Prostate gland (tissue), 2 donors: ENCODE results near the gene POLL. TPM values are rescaled to one million over a fixed set of nuclear protein-coding genes. Genes with fewer than 3 reads are reported as not detected.

Experiments
- DNase-seq: peaks from one replicate; pipeline ENCODE4 v3.0.0-alpha.2; 2019; ENCODE audit warnings: low spot score
- H3K27ac ChIP-seq, 2 donors: fragments of 200-600 bp; sonication (generic); 2 replicates each; pipeline ENCODE4 v1.5.1; 2017 to 2019
- H3K27me3 ChIP-seq: fragments of 200-600 bp; sonication (generic); replicated peaks from 2 replicates; pipeline ENCODE4 v1.5.1; 2019; ENCODE audit not compliant: insufficient read depth
- H3K36me3 ChIP-seq, 2 donors: fragments of 200-600 bp; sonication (generic); 1 replicate in 1 of 2; 2 replicates in 1 of 2; pipeline versions ENCODE4 v1.5.1 to v1.8.1; 2017 to 2019
- H3K4me1 ChIP-seq: fragments of 200-600 bp; sonication (generic); replicated peaks from 2 replicates; pipeline ENCODE4 v1.5.1; 2019
- H3K4me3 ChIP-seq, 2 donors: fragments of 200-600 bp; sonication (generic); 2 replicates each; pipeline ENCODE4 v1.5.1; 2017 to 2019
- H3K9me3 ChIP-seq: fragments of 200-600 bp; sonication (generic); 2 replicates; pipeline ENCODE4 v1.5.1; 2017
- CTCF ChIP-seq, 4 experiments: fragments of 200-600 bp in 2 of 4; fragments of 450-650 bp in 2 of 4; sonication (generic) in 2 of 4; IDR thresholded peaks; 1 replicate in 3 of 4; 2 replicates in 1 of 4; pipeline ENCODE4 v1.5.1; 2016 to 2019; ENCODE audit warnings: antibody characterized with exemption in 4 of 4, mild to moderate bottlenecking in 2 of 4, moderate library complexity in 2 of 4
- POLR2A ChIP-seq: fragments of 450-650 bp; IDR thresholded peaks from one replicate; pipeline ENCODE4 v1.6.1; 2016; ENCODE audit warnings: antibody characterized with exemption, mild to moderate bottlenecking
- POLR2AphosphoS5 ChIP-seq: sonication (generic); formaldehyde crosslinking; IDR thresholded peaks from one replicate; pipeline ENCODE4 v1.6.1; 2017; ENCODE audit warnings: antibody characterized with exemption
- WGBS: methylation state at CpG from one replicate; pipeline ENCODE4 v1.1.5; 2018; 5-methylcytosine and 5-hydroxymethylcytosine counted together
- intact Hi-C: fragments of 100-400 bp; cut with DNase I; formaldehyde crosslinking; loops from one replicate; pipeline ENCODE4 v1.14.2; 2022
- total RNA-seq, 2 donors: library from RNA; depleted of rRNA; stranded (reverse); fragments of >200 nt; gene quantifications; one replicate each; pipeline ENCODE4 v1.1.0, GENCODE V29; 2016

The POLL gene
- total RNA-seq, 2 donors from 2014 or later: 23.2 to 44.7 TPM

- DNase-seq: no peak
- Histone ChIP-seq H3K36me3 (no peaks in the 10 kb centered on the region), H3K4me1 (no peaks in the 10 kb centered on the region), H3K4me3 (no peak overlapping the region), H3K27me3 (no peaks in the 10 kb centered on the region), H3K27ac (no peak overlapping the region), H3K9me3 (no peaks in the 10 kb centered on the region)
- 83% methylated on average over 4 of the region's 4 CpGs for WGBS
- intact Hi-C loops: no loop called here
- TF ChIP-seq POLR2A (no peak), POLR2AphosphoS5 (no peak), CTCF (IDR thresholded peaks at IDR 0.05) (no peak)
These were observed 29.9 kb upstream of the POLL start for GRCh38 chr10:101617824-101618568.

GRCh38 chr10:101617102-101617823, 29.2 kb upstream of the POLL start:
- no peak overlapping the region for H3K27ac ChIP-seq

GRCh38 chr10:101616415-101617101, 28.5 kb upstream of the POLL start:
- 54% methylated on average over 9 of the region's 9 CpGs for WGBS

More at GRCh38 chr10:101617102-101617823, 29.2 kb upstream of the POLL start:
- DNase-seq: no peak
- 60% methylated on average over 8 of the region's 8 CpGs for WGBS
- no peaks in the 10 kb centered on the region for H3K27me3 ChIP-seq
- no peak overlapping the region for H3K4me3 ChIP-seq
- H3K9me3 ChIP-seq: no peaks in the 10 kb centered on the region
- H3K4me1 ChIP-seq: no peaks in the 10 kb centered on the region
- H3K36me3 ChIP-seq: no peaks in the 10 kb centered on the region
- intact Hi-C loops: no loop called here
- TF ChIP-seq POLR2A: no peak
- no peak for TF ChIP-seq POLR2AphosphoS5
- no peak for TF ChIP-seq CTCF (IDR thresholded peaks at IDR 0.05)

GRCh38 chr10:101615525-101616116, 27.6 kb upstream of the POLL start:
- H3K4me1 ChIP-seq: no peaks in the 10 kb centered on the region
- H3K27ac ChIP-seq: no peak overlapping the region
- intact Hi-C loops: no loop called here
- TF ChIP-seq POLR2AphosphoS5: no peak
- TF ChIP-seq CTCF (IDR thresholded peaks at IDR 0.05): no peak
- TF ChIP-seq POLR2A: no peak
- no peak for DNase-seq
- no peak overlapping the region for H3K4me3 ChIP-seq
- H3K9me3 ChIP-seq: no peaks in the 10 kb centered on the region
- H3K36me3 ChIP-seq: peaks cover 0 to 9% of the 10 kb centered on the region in 2 donors
- 89% methylated on average over 5 of the region's 5 CpGs for WGBS
- H3K27me3 ChIP-seq: no peaks in the 10 kb centered on the region

More at GRCh38 chr10:101616415-101617101, 28.5 kb upstream of the POLL start:
- no peak for DNase-seq
- TF ChIP-seq POLR2A: no peak
- no peak for TF ChIP-seq CTCF (IDR thresholded peaks at IDR 0.05)
- no peak for TF ChIP-seq POLR2AphosphoS5
- no peak overlapping the region for H3K27ac ChIP-seq
- H3K4me1 ChIP-seq: no peaks in the 10 kb centered on the region
- H3K9me3 ChIP-seq: no peaks in the 10 kb centered on the region
- no peak overlapping the region for H3K4me3 ChIP-seq
- intact Hi-C loops: no loop called here
- no peaks in the 10 kb centered on the region for H3K27me3 ChIP-seq
- no peaks in the 10 kb centered on the region for H3K36me3 ChIP-seq
